Left lobe of liver (tissue), 2 donors: ENCODE results near the gene THBS3. TPM values are rescaled to one million over a fixed set of nuclear protein-coding genes. Genes with fewer than 3 reads are reported as not detected.
"Not testable (repeated sequence)": the region's sequence is repeated elsewhere in the genome, so short reads cannot be mapped to it uniquely, and the experiment has no call there.

Experiments
- ATAC-seq: fragments of 200-7000 bp; cut with Tn5 transposase; one replicate; pipeline ENCODE4 v1.9.1; 2020; ENCODE audit warnings: mild to moderate bottlenecking, moderate library complexity
- DNase-seq: peaks from one replicate; pipeline ENCODE4 v3.0.0-alpha.2; 2020; ENCODE audit warnings: low spot score
- total RNA-seq: library from RNA; stranded (reverse); gene quantifications from one replicate; pipeline ENCODE4 v1.2.1, GENCODE V29; 2021
- donor health status: DM: no; HTN: no; CAD: no; lungs with moderate emphysema.
- donor health status: DM: no; HTN: yes; CAD: no.

THBS3 gene
- 16.8 TPM for total RNA-seq

- DNase-seq (no peak), ATAC-seq (no peak)
These were observed at the start of gene THBS3 for GRCh38 chr1:155207806-155208540. THBS3 (minus strand) TSS chr1:155207897; CDS start chr1:155207876, 21 bp downstream.

- ATAC-seq = peak; percentile 5
These were observed 48.6 kb upstream of the THBS3 start for GRCh38 chr1:155256058-155256852.

GRCh38 chr1:155255243-155256007 is 47.7 kb upstream of the THBS3 start, which contains the start of gene ENTREP3:
ENTREP3 (minus strand) TSS chr1:155255483; CDS start chr1:155254877, 606 bp downstream.
- ATAC-seq (peak; percentile 89), DNase-seq (peak; percentile 86)

More at GRCh38 chr1:155256058-155256852, 48.6 kb upstream of the THBS3 start:
- no peak for DNase-seq

GRCh38 chr1:155254714-155255242 is 47.1 kb upstream of the THBS3 start:
- DNase-seq = no peak
- ATAC-seq = no peak

- DNase-seq = no peak
- ATAC-seq = no peak
These were observed 46.6 kb upstream of the THBS3 start for GRCh38 chr1:155254228-155254713.

GRCh38 chr1:155253797-155254196 is 46.1 kb upstream of the THBS3 start:
- no peak for DNase-seq
- no peak for ATAC-seq

GRCh38 chr1:155253208-155253607 is 45.5 kb upstream of the THBS3 start:
- DNase-seq (no peak), ATAC-seq (no peak)

GRCh38 chr1:155251566-155251965 is 43.9 kb upstream of the THBS3 start:
- DNase-seq (no peak), ATAC-seq (no peak)

GRCh38 chr1:155250633-155251449 is 43.1 kb upstream of the THBS3 start:
- peak; percentile 88 for DNase-seq

GRCh38 chr1:155250246-155250632 is 42.5 kb upstream of the THBS3 start:
- DNase-seq = no peak
- ATAC-seq = no peak

More at GRCh38 chr1:155250633-155251449, 43.1 kb upstream of the THBS3 start:
- peak; percentile 88 for ATAC-seq

- no peak for ATAC-seq
- DNase-seq = no peak
These were observed 40.2 kb upstream of the THBS3 start for GRCh38 chr1:155247667-155248553.

- ATAC-seq, DNase-seq: not testable (repeated sequence)
These were observed 39.1 kb upstream of the THBS3 start for GRCh38 chr1:155246796-155247195.

- ATAC-seq = no peak
- no peak for DNase-seq
These were observed 37.4 kb upstream of the THBS3 start for GRCh38 chr1:155245163-155245524.

- ATAC-seq = peak; percentile 91
These were observed 36.9 kb upstream of the THBS3 start for GRCh38 chr1:155244368-155245162.

GRCh38 chr1:155242805-155243358 is 35.2 kb upstream of the THBS3 start:
- no peak for ATAC-seq
- DNase-seq = no peak

More at GRCh38 chr1:155244368-155245162, 36.9 kb upstream of the THBS3 start:
- peak; percentile 97 for DNase-seq

- ATAC-seq (no peak), DNase-seq (no peak)
These were observed 34.2 kb upstream of the THBS3 start for GRCh38 chr1:155241841-155242264.

GRCh38 chr1:155241069-155241679 is 33.5 kb upstream of the THBS3 start:
- DNase-seq (peak; percentile 81), ATAC-seq (peak; percentile 51)
